ENCODE results near the gene SKIC8.

DNA sequence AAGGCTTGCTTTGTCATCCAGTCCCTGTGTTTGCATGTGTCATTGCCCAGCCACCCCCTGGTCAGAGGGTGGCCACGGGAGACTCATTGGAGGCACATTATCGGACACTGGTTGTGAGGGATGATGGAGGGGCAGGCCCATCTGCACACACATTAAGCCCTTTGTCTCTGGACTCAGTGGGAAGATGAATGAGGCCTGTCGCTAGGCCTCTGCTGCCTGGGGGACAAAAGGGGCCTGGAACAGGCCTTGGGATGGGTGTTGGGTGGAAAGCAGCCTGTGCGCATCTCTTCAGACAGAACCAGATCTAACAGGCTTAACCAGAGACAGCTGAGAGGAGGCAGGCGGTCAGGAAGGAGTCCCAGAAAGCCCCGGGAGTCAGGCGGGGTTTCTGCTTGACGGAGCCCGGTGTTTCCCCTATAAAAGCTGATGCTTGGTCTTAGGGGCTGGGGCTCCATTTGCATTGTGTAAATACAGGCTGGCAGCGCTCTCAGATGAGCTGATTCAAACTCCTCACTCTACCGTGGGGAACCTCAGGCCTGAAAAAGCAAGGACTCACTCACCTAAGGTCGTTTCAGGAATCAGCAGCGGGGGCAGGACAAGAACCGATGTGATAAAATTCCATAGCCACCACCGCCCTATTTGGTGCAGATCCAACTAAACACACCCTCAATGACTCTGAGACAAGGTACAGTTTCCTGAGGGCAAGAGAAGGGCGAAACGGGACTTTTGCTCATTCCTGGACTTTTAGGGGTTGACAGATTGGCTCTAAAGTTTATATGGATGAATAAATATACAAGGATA lies 17.1 kb upstream of the SKIC8 start:
- TF ChIP-seq, protein P1, sequence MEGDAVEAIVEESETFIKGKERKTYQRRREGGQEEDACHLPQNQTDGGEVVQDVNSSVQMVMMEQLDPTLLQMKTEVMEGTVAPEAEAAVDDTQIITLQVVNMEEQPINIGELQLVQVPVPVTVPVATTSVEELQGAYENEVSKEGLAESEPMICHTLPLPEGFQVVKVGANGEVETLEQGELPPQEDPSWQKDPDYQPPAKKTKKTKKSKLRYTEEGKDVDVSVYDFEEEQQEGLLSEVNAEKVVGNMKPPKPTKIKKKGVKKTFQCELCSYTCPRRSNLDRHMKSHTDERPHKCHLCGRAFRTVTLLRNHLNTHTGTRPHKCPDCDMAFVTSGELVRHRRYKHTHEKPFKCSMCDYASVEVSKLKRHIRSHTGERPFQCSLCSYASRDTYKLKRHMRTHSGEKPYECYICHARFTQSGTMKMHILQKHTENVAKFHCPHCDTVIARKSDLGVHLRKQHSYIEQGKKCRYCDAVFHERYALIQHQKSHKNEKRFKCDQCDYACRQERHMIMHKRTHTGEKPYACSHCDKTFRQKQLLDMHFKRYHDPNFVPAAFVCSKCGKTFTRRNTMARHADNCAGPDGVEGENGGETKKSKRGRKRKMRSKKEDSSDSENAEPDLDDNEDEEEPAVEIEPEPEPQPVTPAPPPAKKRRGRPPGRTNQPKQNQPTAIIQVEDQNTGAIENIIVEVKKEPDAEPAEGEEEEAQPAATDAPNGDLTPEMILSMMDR (conservative IDR thresholded peaks at IDR 0.05; ENCODE audit: low read length): no peak
- no peak for TF ChIP-seq EZH2phosphoT487 (IDR thresholded peaks at IDR 0.05; ENCODE audit: borderline replicate concordance, low read depth, low read length)

All from OCI-LY7 (cell line).